Stromal cell of bone marrow (primary cell): ENCODE data around the gene YIF1B.

Experiments
- DNase-seq: peaks from one replicate; pipeline ENCODE4 v3.0.0-alpha.2; 2012; ENCODE audit warnings: low read depth

Gene YIF1B

GRCh38 chr19:38335949-38336637 is 20.3 kb upstream of the YIF1B start:
- peak; percentile 91 for DNase-seq

- no peak for DNase-seq
Observed at GRCh38 chr19:38333245-38333644, 17.5 kb upstream of the YIF1B start.

DNA sequence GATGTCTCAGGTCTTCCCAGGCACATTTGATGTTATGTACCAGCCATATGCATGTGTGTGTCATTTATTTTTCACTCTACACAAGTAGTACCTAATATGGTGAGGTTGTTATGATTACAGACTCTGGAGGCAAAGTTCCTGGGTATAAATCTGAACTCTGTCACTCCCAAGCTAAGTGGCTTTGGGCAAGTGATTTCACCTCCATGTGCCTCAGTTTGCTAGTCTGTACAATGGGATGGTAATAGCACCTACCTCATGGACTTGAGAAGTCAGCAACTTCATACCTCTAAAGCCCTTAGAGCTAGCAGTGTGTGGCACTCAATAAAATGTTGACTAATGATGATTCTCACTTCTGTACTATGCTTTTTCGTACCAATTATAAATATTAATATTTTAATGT is 16.0 kb upstream of the YIF1B start:
- no peak for DNase-seq

GRCh38 chr19:38329651-38330050 is 13.9 kb upstream of the YIF1B start:
- no peak for DNase-seq

DNA sequence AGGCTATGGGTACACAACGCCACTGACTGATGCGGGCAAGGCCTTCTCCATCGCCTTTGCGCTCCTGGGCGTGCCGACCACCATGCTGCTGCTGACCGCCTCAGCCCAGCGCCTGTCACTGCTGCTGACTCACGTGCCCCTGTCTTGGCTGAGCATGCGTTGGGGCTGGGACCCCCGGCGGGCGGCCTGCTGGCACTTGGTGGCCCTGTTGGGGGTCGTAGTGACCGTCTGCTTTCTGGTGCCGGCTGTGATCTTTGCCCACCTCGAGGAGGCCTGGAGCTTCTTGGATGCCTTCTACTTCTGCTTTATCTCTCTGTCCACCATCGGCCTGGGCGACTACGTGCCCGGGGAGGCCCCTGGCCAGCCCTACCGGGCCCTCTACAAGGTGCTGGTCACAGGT is 10.8 kb upstream of the YIF1B start:
- no peak for DNase-seq

GRCh38 chr19:38324431-38324830 is 8.7 kb upstream of the YIF1B start:
- no peak for DNase-seq

DNA sequence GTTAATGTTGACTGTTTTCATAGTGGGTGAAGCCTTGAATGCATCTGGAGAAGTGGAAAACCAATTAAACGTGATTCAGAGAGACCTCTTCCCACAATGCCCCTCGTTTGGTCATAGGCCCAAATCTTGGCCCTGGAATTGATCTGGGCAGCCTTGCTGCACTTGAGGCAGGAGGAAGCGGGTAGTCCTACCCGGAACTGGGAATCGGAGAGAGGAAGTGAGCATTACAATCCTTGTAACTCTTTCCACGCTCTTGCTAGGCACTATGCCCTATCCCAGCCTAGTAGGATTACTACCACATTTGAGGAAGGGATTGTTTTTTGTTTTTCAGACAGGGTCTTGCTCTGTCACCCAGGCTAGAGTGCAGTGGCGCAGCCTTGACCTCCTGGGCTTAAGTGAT is 7.5 kb upstream of the YIF1B start:
- no peak for DNase-seq

- no peak for DNase-seq
Observed at GRCh38 chr19:38321646-38322196, 6.0 kb upstream of the YIF1B start.

- no peak for DNase-seq
Observed at GRCh38 chr19:38320969-38321339, 5.2 kb upstream of the YIF1B start.

- no peak for DNase-seq
Observed at GRCh38 chr19:38319421-38320258, 3.9 kb upstream of the YIF1B start, which contains the start of gene KCNK6. Gene KCNK6 (plus strand): TSS chr19:38319845. CDS start chr19:38319951, 106 bp downstream.

- DNase-seq = no peak
Observed at GRCh38 chr19:38318660-38319059, 2.9 kb upstream of the YIF1B start.

DNA sequence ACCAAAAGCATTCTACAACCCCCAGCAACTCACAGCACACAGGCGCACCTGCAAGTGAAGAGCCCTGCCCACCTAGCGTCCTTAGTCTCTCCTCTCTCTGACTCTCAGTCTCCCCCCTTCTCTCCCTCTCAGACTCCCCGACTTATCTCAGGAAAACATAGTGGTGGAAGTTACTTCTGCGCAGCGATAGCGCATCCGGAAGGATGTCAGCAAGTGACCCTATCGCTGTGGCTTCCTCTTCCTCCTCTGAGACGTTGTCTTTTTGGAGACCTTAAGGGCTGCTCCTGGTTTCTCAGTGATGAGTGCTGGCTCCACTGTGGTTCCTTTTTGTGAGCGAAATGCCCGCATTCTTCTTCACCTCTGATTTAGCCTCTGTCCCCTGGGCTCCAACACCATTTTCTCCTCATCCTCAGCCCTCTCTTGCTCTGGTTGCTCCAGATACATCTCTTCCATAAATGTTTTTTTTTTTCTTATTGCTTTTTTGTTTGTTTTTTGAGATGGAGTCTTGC is 1.4 kb upstream of the YIF1B start:
- no peak for DNase-seq

GRCh38 chr19:38316477-38317067 is 825 bp upstream of the YIF1B start:
- DNase-seq = no peak

DNA sequence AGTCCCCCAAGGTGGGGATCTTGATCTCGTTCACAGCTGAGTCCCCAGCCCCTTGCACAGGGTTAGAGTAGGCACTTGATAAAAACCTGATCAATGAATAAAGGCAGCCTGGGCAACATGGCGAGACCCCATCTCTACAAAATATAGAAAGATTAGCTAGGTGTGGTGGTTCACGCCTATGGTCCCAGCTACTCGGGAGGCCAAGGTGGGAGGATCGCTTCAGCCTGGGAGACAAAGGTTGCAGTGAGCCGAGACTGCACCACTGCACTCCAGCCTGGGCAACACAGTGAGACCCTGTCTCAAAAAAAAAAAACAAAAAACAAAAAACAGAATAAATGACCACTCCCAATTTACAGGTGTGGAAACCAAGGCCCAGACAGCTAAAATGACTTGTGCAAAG is 4.8 kb downstream of the YIF1B start:
- DNase-seq = no peak

- no peak for DNase-seq
Observed at GRCh38 chr19:38310279-38310670, 5.5 kb downstream of the YIF1B start.

DNA sequence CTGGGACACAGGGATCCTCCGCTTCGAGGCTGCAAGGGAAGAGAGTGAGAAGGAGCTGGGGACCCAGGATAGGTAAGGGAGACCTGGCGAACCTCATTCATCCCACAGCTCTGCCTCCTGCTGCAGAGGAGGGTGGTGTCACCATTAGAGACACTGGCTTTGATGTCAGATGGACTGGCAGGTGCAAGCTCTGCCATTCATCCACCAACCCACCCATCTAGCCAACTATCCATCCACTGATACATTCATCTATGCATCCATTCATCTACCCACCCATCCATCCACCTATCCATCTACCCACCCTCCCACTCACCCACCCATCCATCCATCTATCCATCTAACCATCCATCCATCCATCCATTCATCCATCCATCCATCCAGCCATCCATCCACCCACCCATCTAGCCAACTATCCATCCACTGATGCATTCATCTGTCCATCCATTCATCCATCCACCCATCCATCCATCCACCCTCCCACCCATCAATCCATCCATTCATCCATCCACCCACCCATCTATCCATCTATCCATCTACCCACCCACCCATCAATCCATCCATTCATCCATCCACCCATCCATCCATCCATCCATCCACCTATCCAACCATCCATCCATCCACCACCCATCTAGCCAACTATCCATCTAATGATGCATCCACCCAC is 6.0 kb downstream of the YIF1B start:
- no peak for DNase-seq

- no peak for DNase-seq
Observed at GRCh38 chr19:38308926-38309614, 6.7 kb downstream of the YIF1B start.

DNA sequence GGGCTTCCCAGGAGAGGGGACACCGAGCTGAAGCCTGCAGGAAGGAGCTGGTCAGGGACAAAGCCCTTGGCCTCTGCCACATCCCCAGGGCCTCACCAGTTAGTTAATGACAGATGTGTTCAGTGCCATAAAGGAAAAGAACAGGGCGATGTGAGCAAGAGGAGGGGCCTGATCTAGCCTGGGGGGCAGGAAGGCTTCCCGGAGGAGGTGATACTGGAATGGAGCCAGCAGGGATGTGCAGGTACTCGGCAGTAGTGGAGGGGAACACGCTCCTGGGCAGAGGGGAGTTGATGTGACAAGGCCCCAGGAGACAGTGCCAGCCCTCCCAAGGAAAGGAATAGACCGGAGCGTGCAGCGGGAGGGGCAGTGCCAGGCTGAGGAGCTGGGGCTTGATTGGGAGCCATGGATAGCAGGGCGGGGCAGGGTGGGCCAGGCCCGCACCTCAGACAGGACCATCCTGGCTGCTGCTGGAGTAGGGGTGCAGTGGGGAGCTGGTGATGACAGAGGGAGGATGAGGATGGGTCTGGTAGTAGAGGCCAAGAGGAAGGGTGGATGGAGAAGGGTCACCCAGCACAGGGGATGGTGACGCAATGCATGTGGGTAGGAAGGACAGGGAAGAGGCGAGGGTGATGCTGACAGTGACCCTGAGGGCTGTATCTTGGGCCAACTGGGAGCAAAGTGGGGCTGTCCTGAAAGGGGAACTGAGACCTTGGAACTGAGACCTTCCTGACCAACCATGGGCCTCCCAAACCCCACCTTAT is 7.6 kb downstream of the YIF1B start:
- DNase-seq = no peak

GRCh38 chr19:38307597-38307996 is 8.2 kb downstream of the YIF1B start:
- no peak for DNase-seq

- no peak for DNase-seq
Observed at GRCh38 chr19:38307076-38307475, 8.7 kb downstream of the YIF1B start.

DNA sequence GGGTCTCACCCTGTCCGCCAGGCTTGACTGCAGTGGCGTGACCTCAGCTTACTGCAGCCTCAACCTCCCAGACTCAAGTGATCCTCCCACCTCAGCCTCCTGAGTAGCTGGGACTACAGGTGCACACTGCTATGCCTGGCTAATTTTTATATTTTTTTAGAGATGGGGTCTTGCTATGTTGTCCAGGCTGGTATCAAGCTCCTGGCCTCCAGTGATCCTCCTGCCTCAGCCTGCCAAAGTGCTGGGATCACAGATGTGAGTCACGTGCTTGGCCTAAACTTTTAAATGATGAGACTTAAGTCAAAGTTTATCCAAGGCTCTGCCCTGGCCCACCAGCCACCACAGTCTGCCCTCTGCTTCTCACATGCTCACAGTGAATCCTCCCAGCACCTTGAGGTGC is 9.5 kb downstream of the YIF1B start:
- DNase-seq = no peak
